Activated gamma-delta T cell treated with Interleukin-2 at 50 U/mL for 16 hours (primary cell): ENCODE measurements around the gene GRIK3.

Experiments used
- DNase-seq: peaks from one replicate; pipeline ENCODE4 v3.0.0-alpha.2; 2020

GRIK3 gene

GRCh38 chr1:36975642-36976041, 58.7 kb downstream of the GRIK3 start:
- DNase-seq: no peak

- no peak for DNase-seq
These were observed 61.3 kb downstream of the GRIK3 start for GRCh38 chr1:36973056-36973455.

GRCh38 chr1:36971852-36972618, 62.3 kb downstream of the GRIK3 start:
- no peak for DNase-seq

GRCh38 chr1:36968730-36969129, 65.6 kb downstream of the GRIK3 start:
- no peak for DNase-seq

GRCh38 chr1:36966242-36966641, 68.1 kb downstream of the GRIK3 start:
- DNase-seq: no peak

- no peak for DNase-seq
These were observed 68.8 kb downstream of the GRIK3 start for GRCh38 chr1:36965275-36966159.

GRCh38 chr1:36964830-36965229, 69.5 kb downstream of the GRIK3 start:
- DNase-seq: no peak

- no peak for DNase-seq
These were observed 71.3 kb downstream of the GRIK3 start for GRCh38 chr1:36963006-36963405.

GRCh38 chr1:36961062-36961615, 73.2 kb downstream of the GRIK3 start:
- DNase-seq: no peak

- DNase-seq: no peak
These were observed 77.7 kb downstream of the GRIK3 start for GRCh38 chr1:36956570-36956969.

GRCh38 chr1:36955016-36955415, 79.3 kb downstream of the GRIK3 start:
- DNase-seq: no peak

GRCh38 chr1:36953061-36953460, 81.3 kb downstream of the GRIK3 start:
- DNase-seq: no peak

- no peak for DNase-seq
These were observed 82.6 kb downstream of the GRIK3 start for GRCh38 chr1:36951761-36952160.

- no peak for DNase-seq
These were observed 83.0 kb downstream of the GRIK3 start for GRCh38 chr1:36951292-36951750.

- DNase-seq: no peak
These were observed 83.6 kb downstream of the GRIK3 start for GRCh38 chr1:36950604-36951291.

GRCh38 chr1:36948606-36949005, 85.7 kb downstream of the GRIK3 start:
- no peak for DNase-seq

- DNase-seq: no peak
These were observed 86.2 kb downstream of the GRIK3 start for GRCh38 chr1:36948147-36948546.

- no peak for DNase-seq
These were observed 86.9 kb downstream of the GRIK3 start for GRCh38 chr1:36947384-36947783.

GRCh38 chr1:36944883-36945282, 89.4 kb downstream of the GRIK3 start:
- no peak for DNase-seq

GRCh38 chr1:36942148-36942547, 92.2 kb downstream of the GRIK3 start:
- DNase-seq: no peak

- no peak for DNase-seq
These were observed 92.9 kb downstream of the GRIK3 start for GRCh38 chr1:36941316-36941978.

- no peak for DNase-seq
These were observed 95.5 kb downstream of the GRIK3 start for GRCh38 chr1:36938819-36939218.

GRCh38 chr1:36937371-36937770, 96.9 kb downstream of the GRIK3 start:
- no peak for DNase-seq
